RWPE2 (cell line): Measurements from ENCODE around the gene PRRC2A.

Experiments used
- ATAC-seq: fragments of 200-7000 bp; cut with Tn5 transposase; 3 replicates; pipeline ENCODE4 v1.9.1; 2021; ENCODE audit warnings: low read depth
- DNase-seq: peaks from one replicate; pipeline ENCODE4 v3.0.0-alpha.2; 2020; ENCODE audit warnings: low spot score
- H3K27ac ChIP-seq: fragments of 450-650 bp; 2 replicates; pipeline ENCODE4 v1.5.1; 2017; ENCODE audit warnings: mild to moderate bottlenecking; ENCODE audit not compliant: poor library complexity, severe bottlenecking
- H3K27me3 ChIP-seq: fragments of 250-450 bp; sonication (Bioruptor Pico); 2 replicates; pipeline ENCODE4 v1.5.1; 2021; ENCODE audit warnings: mild to moderate bottlenecking, moderate library complexity; ENCODE audit not compliant: insufficient read depth, poor library complexity, severe bottlenecking
- H3K36me3 ChIP-seq: fragments of 250-450 bp; sonication (Bioruptor Pico); 2 replicates; pipeline ENCODE4 v1.5.1; 2020; ENCODE audit warnings: low read depth, mild to moderate bottlenecking, moderate library complexity
- H3K4me1 ChIP-seq: fragments of 250-450 bp; sonication (Bioruptor Pico); 2 replicates; pipeline ENCODE4 v1.5.1; 2021; ENCODE audit warnings: mild to moderate bottlenecking, moderate library complexity; ENCODE audit not compliant: insufficient read depth, poor library complexity, severe bottlenecking
- H3K4me3 ChIP-seq: fragments of 250-450 bp; sonication (Bioruptor Pico); 2 replicates; pipeline ENCODE4 v1.5.1; 2021; ENCODE audit warnings: mild to moderate bottlenecking, moderate library complexity; ENCODE audit not compliant: severe bottlenecking
- H3K9me3 ChIP-seq: fragments of 250-450 bp; sonication (Bioruptor Pico); 2 replicates; pipeline ENCODE4 v1.5.1; 2021; ENCODE audit warnings: mild to moderate bottlenecking, moderate library complexity; ENCODE audit not compliant: severe bottlenecking
- TF ChIP-seq, protein P1 (sequence below): fragments of 450-650 bp; IDR thresholded peaks from one replicate; pipeline ENCODE4 v1.5.1; 2017; ENCODE audit warnings: mild to moderate bottlenecking, moderate library complexity; ENCODE audit not compliant: poor library complexity, severe bottlenecking

PRRC2A gene

DNA sequence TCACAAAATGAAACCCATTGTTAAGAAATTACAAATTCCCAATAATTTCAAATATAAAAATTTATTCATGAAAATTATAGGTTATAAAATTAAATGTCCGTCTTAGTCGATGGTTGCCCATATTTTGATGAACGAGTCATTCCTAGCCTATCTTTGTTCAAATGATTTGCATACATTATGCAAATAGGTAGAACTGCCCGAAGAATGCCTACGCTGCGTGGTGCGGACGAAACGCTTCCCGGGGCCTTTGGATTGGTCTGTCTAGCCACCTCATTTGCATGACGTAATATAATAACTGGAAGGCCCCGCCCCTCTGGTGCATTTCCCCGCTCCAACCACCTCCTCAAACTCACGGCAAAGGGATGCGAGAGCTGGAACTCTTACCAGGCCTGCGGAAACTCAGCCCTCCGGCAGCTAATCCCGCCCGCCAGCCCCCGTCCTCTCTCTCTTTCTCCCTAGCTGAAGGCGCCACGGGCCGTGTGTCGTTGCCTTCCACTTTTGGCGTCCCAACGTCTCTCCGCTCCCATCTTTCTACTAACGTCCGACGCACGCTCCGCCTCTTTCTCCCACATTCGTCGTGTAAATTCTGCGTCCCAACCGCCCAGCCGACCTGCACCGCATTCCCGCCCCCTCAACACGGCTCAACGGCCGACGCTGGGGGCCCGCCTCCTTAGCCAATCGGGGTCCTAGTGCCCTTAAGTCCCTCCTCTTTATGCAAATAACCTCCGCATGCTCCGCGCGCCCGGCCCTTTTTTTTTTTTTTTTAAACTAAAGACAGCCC lies 520 bp upstream of the PRRC2A start:
- Histone ChIP-seq H3K27me3 (no peaks in the 10 kb centered on the region), H3K4me1 (peaks cover 12% of the 10 kb centered on the region), H3K36me3 (peaks cover 37% of the 10 kb centered on the region), H3K27ac (peak overlapping the region; percentile 89), H3K9me3 (no peaks in the 10 kb centered on the region), H3K4me3 (peak overlapping the region; percentile 58)
- ATAC-seq = peak; percentile 82
- TF ChIP-seq, protein P1, sequence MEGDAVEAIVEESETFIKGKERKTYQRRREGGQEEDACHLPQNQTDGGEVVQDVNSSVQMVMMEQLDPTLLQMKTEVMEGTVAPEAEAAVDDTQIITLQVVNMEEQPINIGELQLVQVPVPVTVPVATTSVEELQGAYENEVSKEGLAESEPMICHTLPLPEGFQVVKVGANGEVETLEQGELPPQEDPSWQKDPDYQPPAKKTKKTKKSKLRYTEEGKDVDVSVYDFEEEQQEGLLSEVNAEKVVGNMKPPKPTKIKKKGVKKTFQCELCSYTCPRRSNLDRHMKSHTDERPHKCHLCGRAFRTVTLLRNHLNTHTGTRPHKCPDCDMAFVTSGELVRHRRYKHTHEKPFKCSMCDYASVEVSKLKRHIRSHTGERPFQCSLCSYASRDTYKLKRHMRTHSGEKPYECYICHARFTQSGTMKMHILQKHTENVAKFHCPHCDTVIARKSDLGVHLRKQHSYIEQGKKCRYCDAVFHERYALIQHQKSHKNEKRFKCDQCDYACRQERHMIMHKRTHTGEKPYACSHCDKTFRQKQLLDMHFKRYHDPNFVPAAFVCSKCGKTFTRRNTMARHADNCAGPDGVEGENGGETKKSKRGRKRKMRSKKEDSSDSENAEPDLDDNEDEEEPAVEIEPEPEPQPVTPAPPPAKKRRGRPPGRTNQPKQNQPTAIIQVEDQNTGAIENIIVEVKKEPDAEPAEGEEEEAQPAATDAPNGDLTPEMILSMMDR = no peak
- DNase-seq = peak; percentile 98

DNA sequence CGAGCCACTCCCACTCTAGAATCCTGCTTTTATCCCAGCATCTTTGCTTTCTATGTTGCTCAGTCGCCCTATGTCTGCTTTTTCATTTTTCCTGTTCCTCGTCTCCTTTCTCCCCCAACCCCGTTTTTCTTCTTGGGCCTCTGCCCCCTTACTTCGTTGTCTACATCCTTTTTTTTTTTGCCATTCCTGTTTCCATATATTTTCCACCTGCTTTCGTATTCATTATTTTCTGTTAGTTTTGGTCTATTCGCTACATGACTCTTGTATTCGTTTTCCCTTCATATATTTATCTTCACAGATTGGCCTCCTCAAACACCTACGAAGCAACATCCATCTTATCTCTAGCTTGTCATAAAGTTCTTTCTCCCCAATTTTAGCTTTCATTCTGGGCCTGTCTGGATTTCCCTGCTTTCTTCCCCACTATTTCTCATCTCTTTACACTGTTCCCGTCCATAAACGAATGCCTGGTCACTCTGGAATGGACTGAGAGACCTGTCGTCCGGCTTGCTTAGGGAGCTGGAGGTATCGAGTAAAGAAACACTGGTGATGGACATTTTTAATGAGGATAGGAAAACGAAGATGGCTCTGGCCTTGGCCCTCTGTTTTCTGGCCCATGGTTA lies 915 bp downstream of the PRRC2A start:
- Histone ChIP-seq H3K4me1 (peaks cover 12% of the 10 kb centered on the region), H3K27me3 (no peaks in the 10 kb centered on the region), H3K36me3 (peaks cover 51% of the 10 kb centered on the region), H3K9me3 (no peaks in the 10 kb centered on the region), H3K4me3 (peak overlapping the region; percentile 84), H3K27ac (peak overlapping the region; percentile 89)
- DNase-seq = no peak
- no peak for ATAC-seq
- TF ChIP-seq, protein P1 = no peak

DNA sequence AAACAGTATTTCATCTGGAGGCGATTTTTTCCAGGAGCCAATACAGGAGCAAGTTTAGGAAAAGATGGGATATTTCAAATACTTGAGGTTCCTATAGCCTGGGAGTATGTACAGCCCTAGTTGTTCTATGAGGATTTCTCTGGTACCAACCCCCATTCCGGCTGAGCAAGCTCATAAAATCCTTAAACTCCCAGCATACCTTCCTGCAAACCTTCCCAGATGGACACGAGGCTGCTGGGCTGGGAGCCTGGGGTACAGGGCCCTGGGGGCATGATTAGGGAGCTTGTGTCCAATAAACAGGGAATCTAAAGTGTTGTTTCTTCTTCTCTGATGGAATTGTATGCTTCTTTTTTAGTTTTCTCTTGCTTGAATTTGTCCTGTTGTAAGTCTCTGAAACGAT lies 1.5 kb downstream of the PRRC2A start:
- Histone ChIP-seq H3K36me3 (peaks cover 57% of the 10 kb centered on the region), H3K27me3 (no peaks in the 10 kb centered on the region), H3K4me1 (peaks cover 12% of the 10 kb centered on the region), H3K9me3 (no peaks in the 10 kb centered on the region), H3K27ac (peak overlapping the region; percentile 89), H3K4me3 (peak overlapping the region; percentile 84)
- TF ChIP-seq, protein P1 = no peak
- DNase-seq (no peak), ATAC-seq (no peak)

DNA sequence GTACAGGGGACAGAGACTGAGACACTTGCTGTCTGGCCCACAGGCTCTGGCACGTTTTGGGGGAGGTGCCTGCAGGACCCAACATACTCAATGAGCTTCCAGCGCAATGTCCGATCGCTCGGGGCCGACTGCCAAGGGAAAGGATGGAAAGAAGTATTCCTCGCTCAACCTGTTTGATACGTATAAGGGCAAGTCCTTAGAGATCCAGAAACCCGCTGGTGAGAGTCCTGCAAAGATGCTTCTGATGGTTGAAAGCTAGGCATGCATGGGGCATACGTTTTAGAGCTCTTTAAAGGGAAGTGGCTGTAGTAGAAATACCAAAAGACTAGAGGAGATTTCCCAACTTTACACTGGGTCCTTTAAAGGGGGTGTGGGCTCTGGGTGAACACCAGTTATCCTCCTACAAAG lies 2.2 kb downstream of the PRRC2A start:
- H3K4me3 ChIP-seq = peak overlapping the region; percentile 84
- TF ChIP-seq, protein P1 = no peak
- H3K9me3 ChIP-seq = no peaks in the 10 kb centered on the region
- no peaks in the 10 kb centered on the region for H3K27me3 ChIP-seq
- peak overlapping the region; percentile 89 for H3K27ac ChIP-seq
- H3K36me3 ChIP-seq = peaks cover 64% of the 10 kb centered on the region
- ATAC-seq (no peak), DNase-seq (no peak)
- H3K4me1 ChIP-seq = peaks cover 12% of the 10 kb centered on the region

DNA sequence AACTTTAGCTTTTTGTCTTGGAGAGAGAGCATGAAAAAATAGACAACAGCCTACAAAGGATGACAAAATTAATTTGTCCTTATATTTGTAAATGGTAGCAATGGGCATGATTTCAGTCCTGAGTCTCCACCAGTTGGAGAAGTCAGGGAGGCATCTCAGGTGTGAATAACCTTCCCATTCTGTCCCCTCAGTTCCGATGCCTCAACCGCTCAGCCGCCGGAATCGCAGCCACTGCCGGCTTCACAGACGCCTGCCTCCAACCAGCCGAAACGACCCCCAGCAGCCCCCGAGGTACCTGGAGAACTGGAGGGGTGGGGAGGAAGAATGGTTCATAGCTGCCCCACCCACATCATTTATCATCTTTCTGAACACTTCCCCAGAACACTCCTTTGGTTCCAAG lies 3.6 kb downstream of the PRRC2A start:
- DNase-seq = no peak
- no peak for ATAC-seq
- Histone ChIP-seq H3K4me1 (peaks cover 12% of the 10 kb centered on the region), H3K36me3 (peaks cover 78% of the 10 kb centered on the region), H3K27ac (no peak overlapping the region), H3K27me3 (no peaks in the 10 kb centered on the region), H3K9me3 (no peaks in the 10 kb centered on the region), H3K4me3 (no peak overlapping the region)
- TF ChIP-seq, protein P1 = no peak
